Endothelial cell of umbilical vein (primary cell): ENCODE results near the gene SEC16B. TPM values are rescaled to one million over a fixed set of nuclear protein-coding genes. Genes with fewer than 3 reads are reported as not detected.

Experiments used
- BruUV-seq: library from RNA; stranded (reverse); fragments of 400-500 nt; replicated peaks from 2 replicates; lab custom pipeline; 2021; lab: Mats Ljungman, UMichigan
- CTCF ChIA-PET: fragments of 300-600, 350-600 bp; sonication (Branson Sonifier 250); formaldehyde crosslinking; loops from one replicate; lab custom pipeline; 2021; ENCODE audit warnings: antibody characterized with exemption, inconsistent platforms; lab: Charles Lee
- POLR2A ChIA-PET: fragments of 300-600, 350-600 bp; sonication (Branson Sonifier 250); formaldehyde crosslinking; loops from one replicate; lab custom pipeline; 2021; ENCODE audit warnings: antibody characterized with exemption, inconsistent platforms; lab: Charles Lee
- DNase-seq: peaks from one replicate; pipeline ENCODE4 v3.0.0-alpha.2; 2011; ENCODE audit warnings: low read depth, low spot score
- FAIRE-seq: peaks from 2 replicates; lab custom pipeline; 2011; peaks lifted over from hg19 to GRCh38; lab: Jason Lieb, UNC
- H2AFZ ChIP-seq: 2 replicates; pipeline ENCODE4 v1.6.0; 2012; ENCODE audit warnings: low read depth, low read length, control low read depth, inconsistent platforms
- H3K27ac ChIP-seq: 2 replicates; pipeline ENCODE4 v1.5.1; 2011; ENCODE audit warnings: low read depth, mild to moderate bottlenecking, control low read depth, low read length, moderate library complexity; ENCODE audit not compliant: insufficient read depth
- H3K27me3 ChIP-seq, 2 experiments: 2 replicates each; pipeline versions ENCODE4 v1.6.0 to v1.6.1; 2011; ENCODE audit warnings: low read length in 2 of 2, mixed read lengths in 1 of 2; ENCODE audit not compliant: control insufficient read depth in 2 of 2, insufficient read depth in 2 of 2
- H3K36me3 ChIP-seq, 2 experiments: 2 replicates in 1 of 2; 3 replicates in 1 of 2; pipeline ENCODE4 v1.5.1; 2011; ENCODE audit warnings: low read length in 2 of 2, mild to moderate bottlenecking in 1 of 2, moderate library complexity in 1 of 2; ENCODE audit not compliant: control insufficient read depth in 2 of 2, insufficient read depth in 2 of 2; ENCODE audit errors: extremely low read depth in 1 of 2
- H3K4me1 ChIP-seq: 3 replicates; pipeline ENCODE4 v1.5.1; 2011; ENCODE audit warnings: mild to moderate bottlenecking, low read length; ENCODE audit not compliant: control insufficient read depth, insufficient read depth; ENCODE audit errors: extremely low read depth
- H3K4me2 ChIP-seq: 2 replicates; pipeline ENCODE4 v1.6.1; 2011; ENCODE audit warnings: low read length, control low read depth, mixed read lengths; ENCODE audit not compliant: insufficient read depth
- H3K4me3 ChIP-seq, 3 experiments: fragments of 200-600 bp in 1 of 3; sonication (generic), shearing (Covaris generic) in 1 of 3; replicated peaks in 1 of 3; 2 replicates each; pipeline ENCODE4 v1.5.1; 2011 to 2016; ENCODE audit warnings: control low read depth in 3 of 3, low read length in 3 of 3, mild to moderate bottlenecking in 2 of 3, inconsistent platforms in 1 of 3, low read depth in 1 of 3, moderate library complexity in 1 of 3; ENCODE audit not compliant: insufficient read depth in 1 of 3
- H3K79me2 ChIP-seq: 2 replicates; pipeline ENCODE4 v1.6.0; 2012; ENCODE audit warnings: low read length, inconsistent platforms; ENCODE audit not compliant: control insufficient read depth, insufficient read depth
- H3K9ac ChIP-seq: replicated peaks from 2 replicates; pipeline ENCODE3; 2011; ENCODE audit warnings: low read length, control low read depth; ENCODE audit not compliant: insufficient read depth; ENCODE audit errors: extremely low read depth
- H3K9me1 ChIP-seq: replicated peaks from 3 replicates; pipeline ENCODE4 v1.6.0; 2011; ENCODE audit warnings: mild to moderate bottlenecking, low read length; ENCODE audit not compliant: control insufficient read depth, insufficient read depth; ENCODE audit errors: extremely low read depth
- H3K9me3 ChIP-seq: replicated peaks from 2 replicates; pipeline ENCODE4 v1.5.1; 2012; ENCODE audit warnings: low read length, inconsistent platforms; ENCODE audit not compliant: control insufficient read depth, insufficient read depth
- H4K20me1 ChIP-seq: replicated peaks from 2 replicates; pipeline ENCODE3; 2011; ENCODE audit warnings: mild to moderate bottlenecking, low read length; ENCODE audit not compliant: control insufficient read depth, insufficient read depth; ENCODE audit errors: extremely low read depth
- EZH2 ChIP-seq: IDR thresholded peaks from 2 replicates; pipeline ENCODE4 v1.6.1; 2012; ENCODE audit warnings: borderline replicate concordance, low read depth, mild to moderate bottlenecking, moderate library complexity, low read length, inconsistent platforms; ENCODE audit not compliant: severe bottlenecking
- JUN ChIP-seq: IDR thresholded peaks from 2 replicates; pipeline ENCODE4 v1.6.1; 2011; ENCODE audit warnings: borderline replicate concordance, low read depth; ENCODE audit not compliant: insufficient read length, insufficient read depth
- MYC ChIP-seq: IDR thresholded peaks from one replicate; pipeline ENCODE4 v1.6.1; 2011; ENCODE audit warnings: mild to moderate bottlenecking, low read depth, low read length
- POLR2A ChIP-seq: IDR thresholded peaks from 2 replicates; pipeline ENCODE4 v1.6.1; 2012; ENCODE audit warnings: low read depth, mild to moderate bottlenecking, control low read depth, low read length
- POLR2AphosphoS5 ChIP-seq: IDR thresholded peaks from 2 replicates; pipeline ENCODE4 v1.6.1; 2012; ENCODE audit warnings: low read depth, mild to moderate bottlenecking, control low read depth, low read length, moderate library complexity; ENCODE audit not compliant: insufficient read depth
- dilution Hi-C: fragments of 300-500 bp; cut with MboI; formaldehyde crosslinking; loops from one replicate; pipeline ENCODE4 v1.15.0; 2019; ENCODE audit warnings: low sequenced_read_pairs; ENCODE audit not compliant: extremely low pct_ligation_motif_present
- intact Hi-C: fragments of 100-400 bp; cut with micrococcal nuclease; formaldehyde crosslinking; loops from one replicate; pipeline ENCODE4 v1.10.0; 2022
- polyA plus RNA-seq, 4 experiments: library from polyadenylated mRNA; depleted of rRNA in 3 of 4; stranded (reverse) in 3 of 4; unstranded in 1 of 4; fragments of >200 nt; gene quantifications; 2 replicates each; pipeline versions ENCODE4 v1.2.1 to v1.2.3, GENCODE V29; 2011 to 2012; ENCODE audit warnings: missing spikeins in 1 of 4
- total RNA-seq: library from RNA; stranded (reverse); gene quantifications from 2 replicates; pipeline ENCODE4 v1.2.3, GENCODE V29; 2021

Gene SEC16B
- total and polyA plus RNA-seq, 2 donors (not counting 3 experiments of a cell fraction or from before 2014, with no cell fraction given): 0.44 to 0.58 TPM

GRCh38 chr1:177984761-177985160 lies 14.9 kb upstream of the SEC16B start:
- Histone ChIP-seq H3K9ac (no peak overlapping the region), H3K9me3 (no peaks in the 10 kb centered on the region), H4K20me1 (no peaks in the 10 kb centered on the region), H3K27me3 (no peaks in the 10 kb centered on the region), H2AFZ (no peak overlapping the region), H3K36me3 (no peaks in the 10 kb centered on the region), H3K27ac (no peak overlapping the region), H3K9me1 (no peaks in the 10 kb centered on the region), H3K79me2 (no peaks in the 10 kb centered on the region), H3K4me2 (no peak overlapping the region), H3K4me3 (no peak overlapping the region), H3K4me1 (no peaks in the 10 kb centered on the region)
- dilution Hi-C loops: no loop called here
- DNase-seq (no peak), FAIRE-seq (no peak)
- no peak for TF ChIP-seq POLR2AphosphoS5
- no peak for TF ChIP-seq POLR2A
- no peak for TF ChIP-seq EZH2
- no peak for TF ChIP-seq JUN
- intact Hi-C loops: no loop called here
- BruUV-seq: no TSS peak
- POLR2A ChIA-PET: no interaction called here
- CTCF ChIA-PET: no interaction called here

GRCh38 chr1:177984136-177984525 lies 14.3 kb upstream of the SEC16B start:
- Histone ChIP-seq H4K20me1 (no peaks in the 10 kb centered on the region), H3K4me1 (no peaks in the 10 kb centered on the region), H3K27me3 (no peaks in the 10 kb centered on the region), H3K9me1 (no peaks in the 10 kb centered on the region), H3K4me3 (no peak overlapping the region), H3K9ac (no peak overlapping the region), H3K9me3 (no peaks in the 10 kb centered on the region), H2AFZ (no peak overlapping the region), H3K79me2 (no peaks in the 10 kb centered on the region), H3K27ac (no peak overlapping the region), H3K36me3 (no peaks in the 10 kb centered on the region), H3K4me2 (no peak overlapping the region)
- ChIA-PET POLR2A (no interaction called here), CTCF (no interaction called here)
- no peak for TF ChIP-seq MYC
- dilution Hi-C loops: no loop called here
- intact Hi-C loops: no loop called here
- DNase-seq: no peak
- BruUV-seq: no TSS peak
- no peak for FAIRE-seq
